ENCODE measurements around the gene P2RY6. TPM values are rescaled to one million over a fixed set of nuclear protein-coding genes. Genes with fewer than 3 reads are reported as not detected.

The P2RY6 gene
- total and polyA plus RNA-seq, 2 of the 8 experiments (the other 6 are each of a cell fraction or from before 2014, with no cell fraction given), result 0.15 TPM; not detected in 1

DNA sequence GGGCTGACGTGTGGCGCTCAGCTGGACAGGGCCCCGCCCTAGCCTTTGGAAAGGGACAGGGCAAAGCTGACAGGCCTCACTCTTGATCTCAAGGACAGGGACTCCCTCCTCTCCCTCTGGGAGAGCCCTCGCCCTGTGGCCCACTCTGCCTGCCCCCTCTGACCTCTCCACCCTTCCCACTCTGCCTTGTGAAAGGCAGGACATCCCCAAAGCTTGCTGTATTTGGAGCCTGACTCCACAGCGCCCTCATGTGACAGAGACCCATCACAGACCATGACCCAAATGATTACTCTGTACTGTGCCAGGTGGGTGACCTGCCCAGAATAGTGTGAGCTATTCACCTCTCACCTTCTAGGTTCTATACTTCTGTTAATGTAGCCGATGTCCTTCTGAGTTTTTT, 35.3 kb upstream of the P2RY6 start:
- no peak overlapping the region for H3K56ac ChIP-seq (replicated peaks; ENCODE audit: insufficient read length, low read depth, low read length)
- peak overlapping the region; percentile 55; the same call in 1 of the 2 replicates for H2BK12ac ChIP-seq (ENCODE audit: low read depth, low read length)
- H4K91ac ChIP-seq (replicated peaks; ENCODE audit: insufficient read length, low read length), result no peak overlapping the region
- H3K14ac ChIP-seq (ENCODE audit: insufficient read length), result no peak overlapping the region
- H2AFZ ChIP-seq (ENCODE audit: low read length), result no peak overlapping the region
- no peaks in the 10 kb centered on the region for H3K36me3 ChIP-seq (ENCODE audit: control insufficient read depth in 2 of 4, insufficient read depth in 4 of 4, low read length in 3 of 4)
- DNase-seq (ENCODE audit: low read depth in 1 of 2, low spot score in 2 of 2) (peak in 1 of 2 experiments; percentile 87), FAIRE-seq (peak; percentile 91)
- ChIA-PET POLR2A (ENCODE audit: partially characterized antibody) (interaction anchor here (0.6 to 1.2 kb wide), 3 partner anchors 19 to 566 kb away, joined by 3 read pairs; no protein-coding TSS in a partner anchor), CTCF (ENCODE audit: partially characterized antibody) (interaction anchor here (0.5 to 21.6 kb wide), 46 partner anchors 7 to 521 kb away, joined by 3 to 451 read pairs (median 5); partner anchors contain the start of gene P2RY6)
- no peaks in the 10 kb centered on the region for H3K9me3 ChIP-seq (ENCODE audit: insufficient read depth in 2 of 2, low read depth in 1 of 2, low read length in 1 of 2)
- H4K20me1 ChIP-seq (replicated peaks in 1 of 2; ENCODE audit: control insufficient read depth in 1 of 2, insufficient read depth in 2 of 2, low read length in 2 of 2), result no peaks in the 10 kb centered on the region
- no peak overlapping the region for H3K4me2 ChIP-seq (ENCODE audit: insufficient read depth in 1 of 2, low read depth in 2 of 2, low read length in 2 of 2)
- H3K79me2 ChIP-seq (ENCODE audit: control insufficient read depth in 1 of 2, insufficient read depth in 2 of 2, low read length in 2 of 2), result no peaks in the 10 kb centered on the region
- H3K27me3 ChIP-seq (replicated peaks in 1 of 4; ENCODE audit: control insufficient read depth in 3 of 4, extremely low read depth in 1 of 4, insufficient read depth in 3 of 4, low read length in 3 of 4), result no peaks in the 10 kb centered on the region
- no peak overlapping the region for H3K27ac ChIP-seq (ENCODE audit: low read depth, low read length)
- no peak overlapping the region for H2AK5ac ChIP-seq (ENCODE audit: low read depth, low read length)
- H2BK15ac ChIP-seq (ENCODE audit: low read length), result no peak overlapping the region
- no peak overlapping the region for H4K8ac ChIP-seq (ENCODE audit: extremely low read depth, insufficient read depth, low read length)
- no peak overlapping the region for H3K4ac ChIP-seq (replicated peaks; ENCODE audit: insufficient read length, low read depth, low read length)
- H2BK20ac ChIP-seq (ENCODE audit: low read length), result no peak overlapping the region
- H3K23ac ChIP-seq (ENCODE audit: insufficient read length), result no peak overlapping the region
- H3K79me1 ChIP-seq (ENCODE audit: low read depth, low read length), result no peaks in the 10 kb centered on the region
- no peak overlapping the region for H3K4me3 ChIP-seq (ENCODE audit: extremely low read depth in 1 of 4, insufficient read depth in 2 of 4, low read depth in 3 of 4, low read length in 4 of 4)
- H3K4me1 ChIP-seq (replicated peaks in 1 of 4; ENCODE audit: control insufficient read depth in 3 of 4, insufficient read depth in 4 of 4, low read length in 3 of 4), result peaks cover 0 to 4% (median 3%) of the 10 kb centered on the region in 4 experiments; a peak in 3 of 7 replicates
- no peak overlapping the region for H2BK5ac ChIP-seq (ENCODE audit: low read depth, low read length)
- H3K9ac ChIP-seq (replicated peaks in 1 of 4; ENCODE audit: extremely low read depth in 1 of 4, low read depth in 3 of 4, low read length in 3 of 4), result no peak overlapping the region
- 0 out of 2 replicates have a peak, but pooled peaks cover 2% of the 10 kb centered on the region for H3K23me2 ChIP-seq (ENCODE audit: low read depth, low read length)
- no peak overlapping the region for H2BK120ac ChIP-seq (replicated peaks; ENCODE audit: low read depth, low read length)
- WGBS, 2 experiments (ENCODE audit: extremely low coverage in 1 of 2, insufficient coverage in 1 of 2, insufficient read length in 1 of 2, insufficient replicate concordance in 2 of 2, low coverage in 1 of 2, low lambda C conversion rate in 2 of 2, missing lambda C conversion rate in 1 of 2), result 64% methylated on average over 6 of the region's 6 CpGs; no CpG with 5 or more reads in 1 of the 2 experiments
- 0 out of 2 replicates have a peak overlapping the region, but pooled peaks have one; percentile 52 for H3K18ac ChIP-seq (ENCODE audit: extremely low read depth, low read length)
- no peak overlapping the region for H4K5ac ChIP-seq (ENCODE audit: insufficient read length, low read depth, low read length)
- TF ChIP-seq RFX5 (IDR thresholded peaks at IDR 0.05; ENCODE audit: borderline replicate concordance, low read depth, low read length), result no peak
- TF ChIP-seq SIN3A (conservative IDR thresholded peaks at IDR 0.05 in 1 of 2, IDR thresholded peaks at IDR 0.05 in 1 of 2; ENCODE audit: low read depth in 1 of 2, low read length in 2 of 2), result no peak
- TF ChIP-seq EZH2 (IDR thresholded peaks at IDR 0.05; ENCODE audit: low read depth, low read length, severe bottlenecking), result no peak
- no peak for TF ChIP-seq SUZ12 (IDR thresholded peaks at IDR 0.05; ENCODE audit: low read length)
- TF ChIP-seq, protein P1, sequence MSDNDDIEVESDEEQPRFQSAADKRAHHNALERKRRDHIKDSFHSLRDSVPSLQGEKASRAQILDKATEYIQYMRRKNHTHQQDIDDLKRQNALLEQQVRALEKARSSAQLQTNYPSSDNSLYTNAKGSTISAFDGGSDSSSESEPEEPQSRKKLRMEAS (IDR thresholded peaks at IDR 0.05), result no peak
- no peak for TF ChIP-seq RXRA (IDR thresholded peaks at IDR 0.05; ENCODE audit: insufficient read depth, low read depth, low read length)
- no peak for TF ChIP-seq SP4 (IDR thresholded peaks at IDR 0.05; ENCODE audit: low read length)
- TF ChIP-seq GABPA (IDR thresholded peaks at IDR 0.05; ENCODE audit: borderline replicate concordance, insufficient read depth, low read length), result peak; percentile 52; the same call in 1 of the 2 replicates
- TF ChIP-seq YY1 (IDR thresholded peaks at IDR 0.05; ENCODE audit: low read depth, low read length), result no peak
- TF ChIP-seq, protein P2, sequence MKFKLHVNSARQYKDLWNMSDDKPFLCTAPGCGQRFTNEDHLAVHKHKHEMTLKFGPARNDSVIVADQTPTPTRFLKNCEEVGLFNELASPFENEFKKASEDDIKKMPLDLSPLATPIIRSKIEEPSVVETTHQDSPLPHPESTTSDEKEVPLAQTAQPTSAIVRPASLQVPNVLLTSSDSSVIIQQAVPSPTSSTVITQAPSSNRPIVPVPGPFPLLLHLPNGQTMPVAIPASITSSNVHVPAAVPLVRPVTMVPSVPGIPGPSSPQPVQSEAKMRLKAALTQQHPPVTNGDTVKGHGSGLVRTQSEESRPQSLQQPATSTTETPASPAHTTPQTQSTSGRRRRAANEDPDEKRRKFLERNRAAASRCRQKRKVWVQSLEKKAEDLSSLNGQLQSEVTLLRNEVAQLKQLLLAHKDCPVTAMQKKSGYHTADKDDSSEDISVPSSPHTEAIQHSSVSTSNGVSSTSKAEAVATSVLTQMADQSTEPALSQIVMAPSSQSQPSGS (IDR thresholded peaks at IDR 0.05; ENCODE audit: low read length), result no peak
- TF ChIP-seq EGR1 (IDR thresholded peaks at IDR 0.05; ENCODE audit: borderline replicate concordance, low read depth, low read length), result no peak

All from H1 (cell line).